Measurements from ENCODE around the gene PSMA5. TPM values are rescaled to one million over a fixed set of nuclear protein-coding genes. Genes with fewer than 3 reads are reported as not detected.
"Not testable (repeated sequence)": the region's sequence is repeated elsewhere in the genome, so short reads cannot be mapped to it uniquely, and the experiment has no call there.

PSMA5 gene
- 60.9 and 93.9 TPM in 2 replicates for total RNA-seq

DNA sequence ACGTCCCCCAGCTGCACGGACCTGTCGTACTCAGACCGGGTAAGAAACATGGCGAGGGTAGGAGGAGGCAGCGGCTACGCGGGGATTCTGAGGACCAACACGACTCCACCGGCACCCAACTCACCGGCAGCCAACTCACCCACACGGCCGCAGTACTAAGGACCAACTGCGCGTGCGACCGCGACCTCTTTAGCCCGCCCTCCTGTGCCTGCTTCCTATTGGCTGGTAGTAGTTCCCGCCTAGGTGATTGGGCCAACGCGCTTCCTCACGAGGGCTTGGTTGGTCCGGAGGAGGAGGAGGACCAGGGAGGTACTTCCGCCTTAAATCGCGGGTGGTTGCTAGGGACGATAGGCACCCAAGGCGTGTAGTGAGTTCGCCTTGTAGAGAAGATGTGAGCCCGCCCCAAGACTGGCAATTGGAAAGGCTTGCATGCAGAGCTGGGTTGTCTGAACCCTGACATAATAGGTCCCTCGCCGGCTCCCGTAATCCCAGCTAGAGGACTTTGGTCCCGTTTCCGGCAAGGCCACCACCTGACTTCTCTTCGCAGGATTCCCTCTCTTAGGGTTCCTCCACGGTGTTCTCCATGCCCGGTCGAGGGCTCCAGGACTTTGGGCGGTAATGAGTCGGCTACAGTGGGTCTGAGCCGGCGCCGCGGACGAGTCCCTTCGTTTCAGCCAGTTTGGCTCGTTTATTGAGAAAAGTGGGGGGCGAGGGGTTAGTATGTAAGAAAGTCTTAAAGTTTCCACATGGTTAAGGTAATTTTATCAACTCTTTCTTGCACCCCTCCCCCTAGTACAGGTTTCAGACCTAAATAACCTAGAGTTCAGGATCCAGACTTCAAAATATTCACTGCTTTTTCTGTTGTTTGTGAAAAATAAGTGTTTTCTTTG, at the start of gene PSMA5:
PSMA5 (minus strand) TSS at position 168 of the 890 bp plus-strand sequence; CDS start at position 50, 118 bp downstream.
- DNase-seq (ENCODE audit: low read depth), result peak; percentile 99

DNA sequence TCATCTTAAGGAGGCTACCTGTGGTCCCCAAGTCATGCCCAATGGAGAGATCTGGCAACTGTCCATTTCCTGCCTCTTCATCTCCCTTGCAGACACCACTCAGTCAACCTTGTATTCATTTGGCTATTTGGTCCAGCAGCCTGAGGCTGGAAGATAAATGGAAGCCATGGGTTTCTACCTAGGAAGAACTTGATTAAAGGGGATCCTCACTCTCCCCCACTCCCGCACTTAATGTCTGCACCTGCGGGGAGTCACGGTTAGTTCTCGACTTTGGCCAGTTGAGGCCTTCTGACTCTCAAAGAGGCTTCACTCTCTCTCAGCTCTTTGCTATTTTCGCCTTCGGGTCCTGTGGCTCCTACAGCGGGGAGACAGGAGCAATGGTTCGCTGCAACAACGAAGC, 49.0 kb upstream of the PSMA5 start:
- no peak for DNase-seq (ENCODE audit: low read depth)

DNA sequence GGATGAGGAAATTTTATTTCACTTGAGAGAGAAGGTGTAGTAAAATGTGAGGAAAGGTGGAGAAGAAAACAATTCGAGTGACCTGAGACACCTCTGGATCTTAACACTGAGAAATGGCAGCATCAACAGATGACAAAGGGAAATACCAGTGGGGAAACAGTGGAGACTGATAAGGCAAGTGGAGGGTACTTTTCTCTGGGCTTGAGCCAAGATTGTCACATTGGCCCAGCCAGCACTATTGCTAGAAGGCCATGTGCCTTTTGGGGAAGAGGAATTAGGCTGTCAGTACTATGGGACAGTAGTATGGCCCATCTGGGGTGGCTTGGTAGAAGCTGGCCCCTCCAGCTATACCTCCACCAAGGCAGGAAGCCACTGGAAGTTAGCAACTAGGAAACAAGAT, 48.4 kb upstream of the PSMA5 start:
- DNase-seq (ENCODE audit: low read depth), result no peak

DNA sequence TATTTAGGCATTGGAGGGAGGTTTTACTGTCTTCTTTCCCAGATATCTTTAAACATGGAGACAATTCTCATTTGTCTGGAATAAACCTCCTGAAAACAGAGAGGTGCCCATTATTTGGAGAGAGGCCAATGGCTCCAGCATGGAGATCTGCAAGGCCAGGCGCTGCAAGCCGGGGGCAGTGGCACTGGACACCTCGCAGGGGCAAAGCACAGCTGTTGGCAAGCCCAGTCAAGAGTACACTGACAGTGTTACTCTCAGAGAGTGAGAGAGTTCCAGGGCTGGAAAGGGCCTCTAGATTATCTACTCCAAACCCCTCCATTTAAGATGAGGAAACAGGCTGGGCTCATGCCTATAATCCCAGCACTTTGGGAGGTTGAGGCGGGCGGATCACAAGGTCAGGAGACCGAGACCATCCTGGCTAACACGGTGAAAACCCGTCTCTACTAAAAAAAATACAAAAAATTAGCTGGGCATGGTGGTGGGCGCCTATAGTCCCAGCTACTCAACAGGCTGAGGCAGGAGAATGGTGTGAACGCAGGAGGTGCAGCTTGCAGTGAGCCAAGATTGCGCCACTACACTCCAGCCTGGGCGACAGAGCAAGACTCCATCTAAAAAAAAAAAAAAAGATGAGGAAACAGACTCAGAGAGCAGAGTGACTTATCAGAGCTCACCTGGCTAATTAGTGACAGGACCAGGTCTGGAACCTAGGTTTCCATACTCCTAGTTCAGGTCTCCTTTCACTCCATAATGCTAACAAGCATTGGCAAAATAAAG, 47.2 kb upstream of the PSMA5 start:
- not testable (repeated sequence) for DNase-seq (ENCODE audit: low read depth)

DNA sequence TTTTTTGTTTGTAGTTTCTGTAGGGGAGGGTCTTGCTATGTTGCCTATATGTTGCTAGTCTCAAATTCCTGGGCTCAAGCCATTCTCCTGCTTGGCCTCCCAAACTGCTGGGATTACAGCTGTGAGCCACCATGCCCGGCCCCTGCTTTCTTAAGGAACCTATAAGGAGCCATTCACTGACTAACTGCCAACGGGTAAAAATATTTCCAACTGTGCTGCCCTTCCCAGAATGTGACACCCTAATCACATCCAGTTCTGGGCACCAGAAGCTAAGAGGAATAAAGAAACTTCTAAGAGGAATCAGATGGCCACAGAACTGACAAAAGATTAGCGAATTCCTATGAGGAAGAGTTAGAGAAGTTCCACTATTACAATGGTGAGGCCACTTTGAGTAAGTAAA, 46.5 kb upstream of the PSMA5 start:
- no peak for DNase-seq (ENCODE audit: low read depth)

DNA sequence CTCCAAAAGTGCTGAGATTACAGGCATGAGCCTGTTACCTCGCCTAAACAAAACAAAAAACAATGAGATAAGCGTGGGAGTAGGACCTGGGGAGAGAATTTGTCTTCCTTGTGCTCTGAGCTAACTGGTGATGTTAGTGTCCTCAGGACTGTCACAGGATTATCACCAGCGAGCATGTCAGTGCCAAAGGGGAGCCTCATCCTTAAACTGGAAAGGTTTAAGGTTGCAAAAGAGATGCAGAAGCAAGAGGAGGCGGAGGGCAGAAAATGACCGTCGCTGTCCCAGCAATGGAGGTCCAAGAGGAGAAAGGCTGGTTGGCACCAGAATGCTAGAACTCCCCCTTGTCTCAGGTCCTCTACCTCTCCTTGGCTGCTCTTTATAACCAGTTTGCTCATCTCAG, 44.0 kb upstream of the PSMA5 start:
- no peak for DNase-seq (ENCODE audit: low read depth)

DNA sequence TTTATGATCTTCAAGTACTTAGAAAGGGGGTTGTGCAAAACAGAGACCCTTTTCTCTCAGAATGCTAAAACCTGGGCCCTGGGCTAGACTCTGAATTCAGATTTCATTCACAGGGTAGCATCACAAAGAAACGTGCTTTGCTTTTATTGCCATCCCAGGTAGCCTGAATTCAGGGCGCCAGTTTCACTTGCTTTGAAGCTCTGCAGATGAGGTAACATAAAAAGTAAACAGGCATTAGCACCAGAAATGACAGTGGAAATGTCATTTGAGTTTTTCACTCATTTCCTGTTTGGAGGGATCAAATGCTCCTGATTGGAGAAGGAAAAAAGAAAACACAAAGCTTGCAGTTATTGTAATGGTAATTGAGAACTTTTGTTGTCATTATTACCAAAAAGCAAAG, 42.7 kb upstream of the PSMA5 start:
- no peak for DNase-seq (ENCODE audit: low read depth)

DNA sequence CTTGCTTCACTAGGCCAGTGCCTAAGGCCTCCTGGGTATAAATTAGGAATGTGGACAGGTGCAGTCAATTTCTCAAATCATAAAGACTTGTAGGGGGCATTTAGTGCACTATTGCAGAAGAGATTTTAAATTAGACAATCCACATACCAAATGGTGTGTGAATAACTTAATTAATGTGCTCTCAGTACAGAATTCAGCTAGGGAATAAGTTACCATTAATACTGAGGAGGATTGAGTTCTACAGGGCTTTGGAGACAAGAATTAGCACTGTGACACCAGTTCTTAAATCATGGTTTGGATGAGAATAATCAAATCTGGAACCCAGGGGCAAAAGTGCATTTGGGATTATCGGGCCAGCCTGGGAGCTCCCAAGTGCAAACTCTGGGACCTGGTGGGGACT, 41.8 kb upstream of the PSMA5 start:
- DNase-seq (ENCODE audit: low read depth), result no peak

DNA sequence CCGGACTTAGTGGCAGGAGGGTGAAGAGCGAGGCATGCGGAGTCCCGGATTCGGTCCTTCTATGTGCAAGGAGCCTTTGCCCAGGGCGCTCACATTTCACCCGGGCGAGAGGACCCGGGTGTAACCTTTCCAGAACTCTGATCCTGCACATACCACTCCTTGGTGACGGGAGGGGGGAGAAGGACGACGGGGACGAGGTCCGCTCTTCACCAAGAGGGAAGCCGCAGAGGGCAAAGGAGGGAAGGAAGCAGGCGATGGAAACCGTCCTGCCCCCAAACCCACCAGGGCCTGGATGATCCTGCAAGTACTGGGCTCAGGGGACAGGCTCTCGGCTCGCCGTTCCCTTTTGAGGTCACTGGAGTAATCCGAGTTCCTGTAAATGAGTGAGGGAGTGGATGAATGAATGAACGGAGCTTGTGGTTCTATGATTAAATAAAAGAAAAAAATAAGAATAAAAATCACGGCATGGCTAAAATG, 41.1 kb upstream of the PSMA5 start:
- no peak for DNase-seq (ENCODE audit: low read depth)

DNA sequence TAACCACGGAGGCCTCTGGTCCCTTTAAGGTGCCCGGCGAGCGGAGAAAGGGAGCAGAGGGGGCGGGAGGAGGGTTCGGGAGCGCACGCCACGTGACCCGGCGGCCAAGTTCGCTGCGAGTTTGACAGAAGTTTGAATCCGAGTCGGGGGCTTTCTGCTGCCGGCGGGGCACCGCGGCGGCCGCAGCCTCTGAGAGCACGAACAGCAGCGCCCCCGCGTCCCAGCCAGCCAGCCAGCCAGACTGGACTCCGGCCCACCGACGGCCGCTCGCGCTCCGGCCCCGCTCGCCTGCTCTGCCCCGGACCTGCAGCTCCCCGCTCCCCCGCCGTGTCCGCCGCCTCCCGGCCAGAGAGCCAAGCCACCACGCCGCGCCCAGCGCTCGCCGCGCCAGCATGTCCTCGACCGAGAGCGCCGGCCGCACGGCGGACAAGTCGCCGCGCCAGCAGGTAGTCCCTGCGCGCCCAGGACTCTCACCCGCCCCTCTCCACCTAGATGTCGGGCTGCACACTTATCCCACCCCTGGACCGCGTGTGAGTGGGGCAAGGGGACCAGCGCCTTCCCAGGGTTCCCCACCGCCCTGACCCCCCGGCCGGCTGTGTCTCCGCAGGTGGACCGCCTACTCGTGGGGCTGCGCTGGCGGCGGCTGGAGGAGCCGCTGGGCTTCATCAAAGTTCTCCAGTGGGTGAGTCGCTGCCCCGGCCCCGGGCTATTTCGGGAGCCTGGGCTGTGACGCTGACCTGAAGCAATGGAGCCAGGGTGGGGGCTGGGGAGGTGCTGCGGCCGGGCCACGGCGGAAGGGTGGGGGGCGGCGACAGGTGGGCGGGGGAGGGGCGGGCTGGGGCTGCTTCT, 40.4 kb upstream of the PSMA5 start, which contains the start of gene SYPL2:
SYPL2 (plus strand) TSS at position 95 of the 849 bp plus-strand sequence; CDS start at position 393, 298 bp downstream.
- DNase-seq (ENCODE audit: low read depth), result no peak

DNA sequence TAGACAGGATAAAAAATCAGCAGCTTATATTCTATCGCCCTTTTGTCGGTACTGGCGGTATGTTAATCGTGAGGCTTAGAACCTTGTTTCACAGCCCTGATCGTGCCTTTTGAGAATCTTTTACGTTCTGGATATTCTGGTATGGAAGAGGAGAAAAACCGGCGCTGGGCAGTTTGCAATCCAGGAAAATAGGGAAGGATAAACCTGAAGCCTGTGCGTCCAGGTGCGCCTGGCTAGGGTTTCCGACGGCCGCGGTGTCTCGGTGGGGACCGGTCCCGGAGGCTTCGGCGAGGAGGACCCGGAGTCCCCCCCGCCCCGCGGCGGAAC, 39.8 kb upstream of the PSMA5 start:
- peak; percentile 17 for DNase-seq (ENCODE audit: low read depth)

DNA sequence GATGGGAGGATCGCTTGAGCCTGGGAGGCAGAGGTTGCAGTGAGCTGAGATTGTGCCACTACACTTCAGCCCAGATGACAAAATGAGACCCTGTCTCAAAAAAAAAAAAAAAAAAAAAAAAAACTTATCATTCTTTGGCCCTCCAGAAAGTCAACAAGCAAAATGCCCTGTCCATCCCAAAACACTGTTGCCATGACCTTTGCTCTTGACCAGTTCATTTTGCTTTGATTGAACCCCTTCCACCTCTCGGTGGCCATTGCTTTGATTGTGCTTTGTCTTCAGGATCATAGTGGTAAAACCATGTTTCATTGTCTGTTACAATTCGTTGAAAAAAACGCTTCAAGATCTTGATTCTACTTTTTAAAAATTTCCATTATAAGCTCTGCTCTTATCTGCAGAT, 31.6 kb upstream of the PSMA5 start:
- no peak for DNase-seq (ENCODE audit: low read depth)

DNA sequence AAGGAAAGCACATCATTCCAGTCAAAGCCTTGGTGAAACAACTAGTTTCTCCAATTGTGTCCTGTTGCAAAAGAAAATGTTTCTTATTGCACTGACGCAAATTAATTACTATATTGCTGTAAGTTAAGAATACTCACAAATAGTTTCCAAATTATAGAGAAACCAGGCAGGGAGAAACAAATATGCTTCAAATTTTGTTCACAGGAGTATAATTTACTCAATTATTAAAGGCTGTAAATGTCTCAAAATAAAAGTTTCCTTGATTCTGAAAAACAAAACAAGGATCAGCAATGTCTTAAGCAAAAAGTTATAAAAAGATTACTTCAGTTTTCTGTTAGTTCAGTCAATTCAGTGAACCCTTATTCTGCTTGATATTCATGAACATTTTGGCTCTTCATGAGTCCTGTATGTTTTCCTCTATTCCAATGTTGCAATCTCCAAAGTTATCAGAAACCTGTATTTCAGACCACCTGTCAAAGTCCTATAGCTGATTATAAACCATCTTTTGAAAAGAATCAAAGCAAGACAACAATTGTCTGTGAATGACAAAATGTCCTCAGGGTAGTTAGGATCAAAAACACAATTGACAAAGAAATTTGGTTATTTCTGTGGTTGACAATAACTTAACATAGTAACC, 28.4 kb upstream of the PSMA5 start:
- DNase-seq (ENCODE audit: low read depth), result no peak

DNA sequence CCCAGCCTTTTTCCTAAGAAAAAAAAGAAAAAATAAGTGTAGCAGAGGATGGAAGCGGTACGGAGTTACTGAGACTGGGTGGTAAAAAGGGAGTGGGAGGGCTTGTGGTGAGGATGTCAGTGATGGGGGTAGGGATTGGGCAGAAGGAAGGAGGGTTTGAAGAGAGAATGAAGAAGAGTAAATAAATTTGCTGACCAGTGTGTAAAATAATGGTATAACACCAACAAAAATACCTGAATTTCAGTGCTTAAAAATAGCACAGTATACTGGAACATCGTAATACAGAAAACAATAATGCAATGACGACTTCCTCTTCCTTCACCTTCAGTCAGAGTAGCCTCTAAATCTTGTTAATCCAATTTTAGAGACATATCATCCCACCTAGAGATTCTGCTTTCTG, 21.3 kb upstream of the PSMA5 start:
- no peak for DNase-seq (ENCODE audit: low read depth)

DNA sequence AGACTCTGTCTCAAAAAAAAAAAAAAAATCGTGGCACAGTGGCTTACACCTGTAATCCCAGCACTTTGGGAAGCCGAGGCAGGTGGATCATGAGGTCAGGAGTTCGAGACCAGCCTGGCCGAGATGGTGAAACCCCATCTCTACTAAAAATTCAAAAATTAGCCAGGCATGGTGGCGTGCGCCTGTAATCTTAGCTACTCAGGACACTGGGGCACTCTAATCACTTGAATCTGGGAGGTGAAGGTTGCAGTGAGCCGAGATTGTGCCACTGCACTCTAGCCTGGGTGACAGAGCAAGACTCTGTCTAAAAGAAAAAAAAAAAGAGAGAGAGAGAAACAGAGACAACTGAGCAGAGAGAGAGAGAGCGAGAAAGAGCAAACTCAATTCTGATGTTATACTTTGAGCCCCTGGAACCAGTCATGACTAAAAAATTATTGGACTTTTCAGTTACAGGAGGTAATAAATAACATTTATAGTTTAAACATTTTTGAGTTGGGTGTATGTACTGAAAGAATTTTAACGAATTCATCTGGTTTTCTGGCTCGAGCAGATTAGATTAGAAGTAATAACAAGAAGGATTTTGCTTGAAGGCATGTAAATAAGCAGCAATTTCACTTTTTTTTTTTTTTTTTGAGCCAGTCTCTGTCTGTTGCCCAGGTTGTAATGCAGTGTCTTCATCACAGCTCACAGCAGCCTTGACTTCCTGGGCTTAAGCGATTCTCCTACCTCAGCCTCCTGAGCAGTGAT, 19.9 kb upstream of the PSMA5 start:
- not testable (repeated sequence) for DNase-seq (ENCODE audit: low read depth)

DNA sequence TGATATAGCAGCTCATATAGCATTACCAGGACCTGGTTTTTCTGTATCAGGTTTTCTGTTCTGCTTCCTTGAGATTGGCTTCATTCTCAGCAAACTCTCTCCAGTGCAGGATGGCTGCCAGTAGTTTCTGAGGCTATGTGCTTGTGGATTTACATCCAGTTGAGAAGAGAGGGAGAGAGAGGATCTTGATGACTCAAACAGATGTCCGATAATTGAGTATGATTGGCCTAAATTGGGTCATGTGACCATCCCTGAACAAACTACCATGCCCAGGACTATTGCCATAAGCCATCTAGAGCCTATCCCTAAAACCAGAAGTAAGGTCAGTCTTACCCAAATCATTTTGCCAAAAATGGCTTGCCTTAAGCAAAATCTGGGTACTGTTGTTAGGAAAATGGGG, 18.1 kb upstream of the PSMA5 start:
- no peak for DNase-seq (ENCODE audit: low read depth)

DNA sequence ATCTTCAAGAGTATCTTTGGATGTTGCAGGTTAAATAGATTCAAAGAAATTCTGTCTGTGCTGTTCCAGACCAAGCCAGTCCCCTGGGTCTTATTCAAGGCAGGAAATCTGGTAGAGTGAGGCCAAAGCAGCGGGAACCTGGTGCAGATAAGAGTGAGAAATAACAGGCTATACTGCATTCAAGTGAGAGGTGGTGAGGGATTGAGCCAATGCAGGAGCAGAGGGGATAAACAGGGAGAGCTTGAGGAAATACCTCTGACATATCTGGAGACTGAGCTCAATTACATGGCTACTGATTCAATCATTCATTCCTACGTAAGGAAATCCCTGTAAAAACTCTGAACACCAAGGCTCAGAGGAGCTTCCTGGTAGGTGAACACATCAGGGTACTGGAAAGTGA, 17.2 kb upstream of the PSMA5 start:
- no peak for DNase-seq (ENCODE audit: low read depth)

DNA sequence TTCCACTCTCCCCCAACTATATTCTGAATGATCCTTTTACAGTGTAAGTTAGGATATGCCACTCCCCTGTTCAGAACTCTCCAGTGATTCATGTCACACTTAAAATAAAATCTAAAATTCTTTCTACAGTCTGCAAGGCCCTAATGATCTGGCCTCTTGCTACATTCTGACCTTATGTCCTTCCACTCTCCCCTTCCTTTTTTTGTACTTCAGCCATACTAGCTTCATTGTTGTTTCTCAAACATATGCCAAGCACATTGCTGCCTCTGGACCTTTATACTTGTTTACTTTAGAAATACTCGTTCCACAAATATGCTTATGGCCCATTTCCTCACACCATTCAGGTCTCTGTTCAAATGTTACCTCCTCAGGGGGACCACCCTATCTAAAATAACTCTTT, 14.8 kb upstream of the PSMA5 start:
- peak; percentile 32 for DNase-seq (ENCODE audit: low read depth)

DNA sequence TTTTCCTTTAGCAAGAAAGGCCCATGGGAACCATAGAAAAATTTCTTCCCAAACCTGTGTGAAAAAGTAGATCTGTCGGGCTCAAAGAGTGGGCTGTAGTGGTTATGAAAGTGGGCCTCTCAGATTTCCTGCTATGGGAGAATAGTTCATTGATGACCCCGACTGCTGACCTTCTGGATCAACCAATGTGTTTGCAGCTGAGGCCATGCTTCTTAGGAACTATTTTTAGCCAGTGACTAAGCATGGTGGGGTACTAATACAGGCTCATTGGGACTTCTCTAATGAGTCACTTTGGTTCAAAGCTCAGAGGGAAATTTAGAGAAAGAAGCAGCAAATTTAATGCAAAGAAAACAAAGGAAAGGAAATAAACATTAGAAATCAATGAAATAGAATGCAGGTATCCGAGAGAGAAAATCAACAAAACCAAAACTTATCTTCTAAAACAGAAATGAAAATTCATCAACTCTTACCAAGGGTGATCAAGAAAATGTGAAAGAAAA, 12.6 kb upstream of the PSMA5 start:
- DNase-seq (ENCODE audit: low read depth), result peak; percentile 96

DNA sequence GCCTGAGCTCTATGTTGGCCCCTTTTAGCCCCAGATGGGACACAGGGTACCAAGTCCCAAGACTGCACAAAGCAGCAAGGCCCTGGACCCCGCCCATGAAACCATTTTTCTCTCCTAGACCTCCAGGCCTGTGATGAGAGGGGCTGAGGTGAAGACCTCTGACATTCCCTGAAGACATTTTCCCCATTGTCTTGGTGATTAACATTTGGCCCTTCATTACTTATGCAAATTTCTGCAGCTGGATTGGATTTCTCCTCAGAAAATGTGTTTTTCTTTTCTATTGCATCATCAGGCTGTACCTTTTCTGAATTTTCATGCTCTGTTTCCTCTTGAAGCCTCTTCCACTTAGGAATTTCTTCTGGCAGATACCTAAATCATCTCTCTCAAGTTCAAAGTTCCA, 8.2 kb upstream of the PSMA5 start:
- no peak for DNase-seq (ENCODE audit: low read depth)

DNA sequence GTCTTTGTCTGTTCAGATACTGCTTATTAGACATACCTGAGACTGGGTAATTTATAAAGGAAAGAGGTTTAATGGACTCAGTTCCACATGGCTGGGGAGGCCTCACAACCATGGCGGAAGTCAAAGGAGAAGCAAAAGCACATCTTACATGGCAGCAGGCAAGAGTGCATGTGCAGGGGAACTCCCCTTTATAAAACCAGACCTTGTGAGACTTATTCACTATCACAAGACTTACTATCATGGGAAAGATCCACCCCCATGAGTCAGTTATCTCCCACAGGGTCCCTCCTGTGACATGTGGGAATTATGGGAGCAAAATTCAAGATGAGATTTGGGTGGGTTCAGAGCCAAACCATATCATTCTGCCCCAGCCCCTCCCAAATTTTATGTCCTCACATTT, 7.1 kb upstream of the PSMA5 start:
- peak; percentile 22 for DNase-seq (ENCODE audit: low read depth)
